H9 (cell line): ENCODE data around the gene ERO1B. TPM values are rescaled to one million over a fixed set of nuclear protein-coding genes. Genes with fewer than 3 reads are reported as not detected.

ENCODE experiments used
- DNase-seq: peaks from one replicate; pipeline ENCODE4 v3.0.0-alpha.2; 2017
- H2AFZ ChIP-seq: one replicate; pipeline ENCODE4 v1.6.1; 2013; ENCODE audit warnings: mild to moderate bottlenecking, low read length, control low read depth, moderate library complexity
- H2AK5ac ChIP-seq: 2 replicates; pipeline ENCODE4 v1.6.1; 2013; ENCODE audit warnings: low read length, control low read depth, mixed read lengths; ENCODE audit not compliant: insufficient read length
- H2BK120ac ChIP-seq: one replicate; pipeline ENCODE4 v1.6.1; 2013; ENCODE audit warnings: low read depth, mild to moderate bottlenecking, low read length, control low read depth, inconsistent platforms; ENCODE audit not compliant: poor library complexity, severe bottlenecking
- H2BK12ac ChIP-seq: 2 replicates; pipeline ENCODE4 v1.6.1; 2013; ENCODE audit warnings: low read length, control low read depth, mixed read lengths, low read depth; ENCODE audit not compliant: insufficient read length
- H2BK15ac ChIP-seq: 2 replicates; pipeline ENCODE4 v1.6.1; 2013; ENCODE audit warnings: low read depth, low read length, control low read depth
- H2BK20ac ChIP-seq: one replicate; pipeline ENCODE4 v1.6.1; 2013; ENCODE audit warnings: low read depth, mild to moderate bottlenecking, low read length, control low read depth, inconsistent platforms; ENCODE audit not compliant: poor library complexity, severe bottlenecking
- H2BK5ac ChIP-seq: 2 replicates; pipeline ENCODE4 v1.6.1; 2013; ENCODE audit warnings: low read length, control low read depth, mixed read lengths; ENCODE audit not compliant: insufficient read length
- H3K14ac ChIP-seq: 2 replicates; pipeline ENCODE4 v1.6.1; 2013; ENCODE audit warnings: low read length, control low read depth; ENCODE audit not compliant: insufficient read depth
- H3K18ac ChIP-seq: 2 replicates; pipeline ENCODE4 v1.6.1; 2013; ENCODE audit warnings: low read depth, mild to moderate bottlenecking, mixed read lengths, low read length, control low read depth; ENCODE audit not compliant: insufficient read length
- H3K23ac ChIP-seq: 2 replicates; pipeline ENCODE4 v1.6.1; 2013; ENCODE audit warnings: low read length, control low read depth, mixed read lengths, low read depth; ENCODE audit not compliant: insufficient read length
- H3K23me2 ChIP-seq: 2 replicates; pipeline ENCODE4 v1.6.1; 2013; ENCODE audit warnings: low read depth, mild to moderate bottlenecking, mixed read lengths, low read length, control low read depth; ENCODE audit not compliant: insufficient read length, poor library complexity, severe bottlenecking
- H3K27ac ChIP-seq: 2 replicates; pipeline ENCODE4 v1.5.1; 2013; ENCODE audit warnings: low read length, control low read depth, mixed read lengths, low read depth; ENCODE audit not compliant: insufficient read length
- H3K27me3 ChIP-seq: 2 replicates; pipeline ENCODE4 v1.6.1; 2013; ENCODE audit warnings: low read length, control low read depth, inconsistent platforms; ENCODE audit not compliant: insufficient read depth
- H3K4ac ChIP-seq: 2 replicates; pipeline ENCODE4 v1.6.1; 2013; ENCODE audit warnings: low read depth, mild to moderate bottlenecking, control low read depth, inconsistent platforms, low read length, moderate library complexity
- H3K4me1 ChIP-seq: 2 replicates; pipeline ENCODE4 v1.6.1; 2013; ENCODE audit warnings: low read length, control low read depth, inconsistent platforms; ENCODE audit not compliant: insufficient read depth
- H3K4me2 ChIP-seq: 2 replicates; pipeline ENCODE4 v1.6.1; 2013; ENCODE audit warnings: low read length, control low read depth, mixed read lengths; ENCODE audit not compliant: insufficient read length, insufficient read depth
- H3K56ac ChIP-seq: 2 replicates; pipeline ENCODE4 v1.6.1; 2013; ENCODE audit warnings: low read depth, mild to moderate bottlenecking, mixed read lengths, low read length, control low read depth; ENCODE audit not compliant: insufficient read length
- H3K79me1 ChIP-seq: 2 replicates; pipeline ENCODE4 v1.6.1; 2013; ENCODE audit warnings: low read depth, mild to moderate bottlenecking, moderate library complexity, low read length, control low read depth, inconsistent platforms; ENCODE audit not compliant: insufficient read depth, poor library complexity, severe bottlenecking
- H3K79me2 ChIP-seq: 2 replicates; pipeline ENCODE4 v1.6.1; 2013; ENCODE audit warnings: low read length, control low read depth, inconsistent platforms; ENCODE audit not compliant: insufficient read depth
- H3K9ac ChIP-seq: 2 replicates; pipeline ENCODE4 v1.6.1; 2013; ENCODE audit warnings: low read length, control low read depth, mixed read lengths; ENCODE audit not compliant: insufficient read length; ENCODE audit errors: extremely low read depth
- H3K9me3 ChIP-seq: one replicate; pipeline ENCODE4 v1.6.1; 2013; ENCODE audit warnings: low read depth, low read length, inconsistent platforms; ENCODE audit not compliant: control insufficient read depth
- H3T11ph ChIP-seq: one replicate; pipeline ENCODE4 v1.6.1; 2013; ENCODE audit warnings: mild to moderate bottlenecking, low read length, control low read depth, inconsistent platforms
- H4K20me1 ChIP-seq: one replicate; pipeline ENCODE4 v1.6.1; 2013; ENCODE audit not compliant: control insufficient read depth, insufficient read length, insufficient read depth
- H4K5ac ChIP-seq: 2 replicates; pipeline ENCODE4 v1.6.1; 2013; ENCODE audit warnings: low read depth, mild to moderate bottlenecking, mixed read lengths, low read length, control low read depth; ENCODE audit not compliant: insufficient read length
- H4K8ac ChIP-seq: replicated peaks from 2 replicates; pipeline ENCODE4 v1.6.1; 2013; ENCODE audit warnings: low read length, control low read depth, mixed read lengths, low read depth; ENCODE audit not compliant: insufficient read length
- H4K91ac ChIP-seq: 2 replicates; pipeline ENCODE4 v1.6.1; 2013; ENCODE audit warnings: low read depth, mild to moderate bottlenecking, moderate library complexity, mixed read lengths, low read length, control low read depth; ENCODE audit not compliant: insufficient read length
- H3K27ac Mint-ChIP-seq, 3 experiments: 2 replicates in 2 of 3; 3 replicates in 1 of 3; pipeline ENCODE4 v1.8.0; 2020 to 2021; ENCODE audit warnings: mixed read lengths in 3 of 3, mild to moderate bottlenecking in 1 of 3, moderate library complexity in 1 of 3
- H3K27me3 Mint-ChIP-seq: 2 replicates; pipeline ENCODE4 v1.8.0; 2021; ENCODE audit warnings: low read depth, mild to moderate bottlenecking, moderate library complexity, mixed read lengths
- H3K36me3 Mint-ChIP-seq, 3 experiments: 2 replicates in 2 of 3; 3 replicates in 1 of 3; pipeline ENCODE4 v1.8.0; 2020 to 2021; ENCODE audit warnings: low read depth in 3 of 3, mixed read lengths in 3 of 3; ENCODE audit not compliant: insufficient read depth in 1 of 3
- H3K4me1 Mint-ChIP-seq, 2 experiments: 2 replicates each; pipeline ENCODE4 v1.8.0; 2020; ENCODE audit warnings: mixed read lengths in 2 of 2
- H3K4me3 Mint-ChIP-seq, 2 experiments: 2 replicates in 1 of 2; 3 replicates in 1 of 2; pipeline ENCODE4 v1.8.0; 2020 to 2021; ENCODE audit warnings: mild to moderate bottlenecking in 2 of 2, mixed read lengths in 2 of 2, moderate library complexity in 1 of 2
- H3K9me3 Mint-ChIP-seq, 2 experiments: 2 replicates in 1 of 2; 3 replicates in 1 of 2; pipeline ENCODE4 v1.8.0; 2020; ENCODE audit warnings: mild to moderate bottlenecking in 2 of 2, mixed read lengths in 2 of 2, moderate library complexity in 1 of 2
- WGBS: extraction: QIAGEN DNeasy Blood & Tissue Kit; methylation state at CpG from one replicate; pipeline ENCODE4 v1.1.7; 2013; ENCODE audit warnings: missing lambda C conversion rate, low lambda C conversion rate, mixed read lengths; ENCODE audit not compliant: insufficient read length; ENCODE audit errors: extremely low coverage; 5-methylcytosine and 5-hydroxymethylcytosine counted together
- total RNA-seq: library from RNA; stranded (reverse); gene quantifications from 2 replicates; pipeline ENCODE4 v1.2.1, GENCODE V29; 2021
- TF ChIP-seq, protein P1 (sequence below): fragments of 200-600 bp; sonication (generic); conservative IDR thresholded peaks from 3 replicates; pipeline ENCODE4 v1.8.0; 2021; ENCODE audit warnings: antibody characterized with exemption, mild to moderate bottlenecking

ERO1B gene
- total RNA-seq, 1 experiment from 2014 or later: 1.5 TPM

DNA sequence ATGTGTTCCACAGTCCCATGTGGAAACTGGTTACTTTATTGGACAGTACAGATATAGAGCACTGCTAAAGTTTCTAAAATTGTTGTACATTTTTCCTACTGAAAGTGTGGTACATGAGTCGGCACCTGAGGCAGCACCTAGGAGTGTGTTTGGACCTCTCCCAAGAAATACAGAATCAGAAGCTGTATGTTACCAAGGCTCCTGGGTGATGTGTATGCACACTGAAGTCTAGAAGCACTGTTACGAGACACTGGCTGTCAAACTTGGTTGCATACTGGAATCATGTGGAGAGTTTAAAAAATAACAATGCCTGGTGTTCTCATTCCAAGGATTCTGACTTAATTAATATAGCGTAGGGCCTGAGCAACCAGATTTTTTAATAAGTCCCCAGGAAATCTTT is 46.6 kb downstream of the ERO1B start:
- Histone ChIP-seq H2AK5ac (no peak overlapping the region), H3K23me2 (no peaks in the 10 kb centered on the region), H4K20me1 (no peaks in the 10 kb centered on the region), H3K27ac (no peak overlapping the region), H4K91ac (no peak overlapping the region), H4K8ac (no peak overlapping the region), H3K4me1 (no peaks in the 10 kb centered on the region), H2BK15ac (no peak overlapping the region), H2BK120ac (no peak overlapping the region), H3K56ac (no peak overlapping the region), H2AFZ (no peak overlapping the region), H2BK12ac (no peak overlapping the region), H2BK5ac (no peak overlapping the region), H3K18ac (no peak overlapping the region), H3K14ac (no peak overlapping the region), H3K4me2 (no peak overlapping the region), H3K79me1 (no peaks in the 10 kb centered on the region), H3K79me2 (no peaks in the 10 kb centered on the region), H3K4ac (no peak overlapping the region), H3K9me3 (no peaks in the 10 kb centered on the region), H3T11ph (no peak overlapping the region), H2BK20ac (no peak overlapping the region), H4K5ac (no peak overlapping the region), H3K27me3 (no peaks in the 10 kb centered on the region), H3K9ac (no peak overlapping the region), H3K23ac (no peak overlapping the region)
- Mint-ChIP-seq H3K36me3 (no peaks in the 10 kb centered on the region; a peak in 1 of 7 replicates), H3K9me3 (no peaks in the 10 kb centered on the region), H3K4me3 (no peak overlapping the region), H3K27ac (no peak overlapping the region), H3K4me1 (no peaks in the 10 kb centered on the region), H3K27me3 (no peaks in the 10 kb centered on the region)
- no peak for DNase-seq
- WGBS: no CpG with 5 or more reads among the region's 3 CpGs
- TF ChIP-seq, protein P1, sequence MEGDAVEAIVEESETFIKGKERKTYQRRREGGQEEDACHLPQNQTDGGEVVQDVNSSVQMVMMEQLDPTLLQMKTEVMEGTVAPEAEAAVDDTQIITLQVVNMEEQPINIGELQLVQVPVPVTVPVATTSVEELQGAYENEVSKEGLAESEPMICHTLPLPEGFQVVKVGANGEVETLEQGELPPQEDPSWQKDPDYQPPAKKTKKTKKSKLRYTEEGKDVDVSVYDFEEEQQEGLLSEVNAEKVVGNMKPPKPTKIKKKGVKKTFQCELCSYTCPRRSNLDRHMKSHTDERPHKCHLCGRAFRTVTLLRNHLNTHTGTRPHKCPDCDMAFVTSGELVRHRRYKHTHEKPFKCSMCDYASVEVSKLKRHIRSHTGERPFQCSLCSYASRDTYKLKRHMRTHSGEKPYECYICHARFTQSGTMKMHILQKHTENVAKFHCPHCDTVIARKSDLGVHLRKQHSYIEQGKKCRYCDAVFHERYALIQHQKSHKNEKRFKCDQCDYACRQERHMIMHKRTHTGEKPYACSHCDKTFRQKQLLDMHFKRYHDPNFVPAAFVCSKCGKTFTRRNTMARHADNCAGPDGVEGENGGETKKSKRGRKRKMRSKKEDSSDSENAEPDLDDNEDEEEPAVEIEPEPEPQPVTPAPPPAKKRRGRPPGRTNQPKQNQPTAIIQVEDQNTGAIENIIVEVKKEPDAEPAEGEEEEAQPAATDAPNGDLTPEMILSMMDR: no peak
